Right atrium auricular region (tissue), 2 donors: Measurements from ENCODE around the gene DOCK1. TPM values are rescaled to one million over a fixed set of nuclear protein-coding genes. Genes with fewer than 3 reads are reported as not detected.

Experiments
- DNase-seq: peaks from one replicate; pipeline ENCODE4 v3.0.0-alpha.2; 2019; ENCODE audit warnings: low spot score
- H3K27ac ChIP-seq, 2 donors: fragments of 200-600 bp; sonication (generic); 1 replicate in 1 of 2; 2 replicates in 1 of 2; pipeline ENCODE4 v1.5.1; 2016 to 2019
- H3K27me3 ChIP-seq, 2 donors: fragments of 200-600 bp; sonication (generic); one replicate each; pipeline versions ENCODE4 v1.5.1 to v1.6.0; 2017 to 2019
- H3K36me3 ChIP-seq: fragments of 200-600 bp; sonication (generic); one replicate; pipeline ENCODE4 v1.5.1; 2016
- H3K4me1 ChIP-seq, 2 donors: fragments of 200-600 bp; sonication (generic); one replicate each; pipeline versions ENCODE4 v1.5.1 to v1.6.0; 2017 to 2019
- H3K4me3 ChIP-seq, 2 donors: fragments of 200-600 bp; sonication (generic); 1 replicate in 1 of 2; 2 replicates in 1 of 2; pipeline ENCODE4 v1.5.1; 2017 to 2019; ENCODE audit warnings: mild to moderate bottlenecking in 1 of 2, moderate library complexity in 1 of 2
- H3K9me3 ChIP-seq, 2 donors: fragments of 200-600 bp; sonication (generic); one replicate each; pipeline ENCODE4 v1.5.1; 2019
- CTCF ChIP-seq, 2 donors: fragments of 200-600 bp; sonication (generic); IDR thresholded peaks; one replicate each; pipeline ENCODE4 v1.5.1; 2019; ENCODE audit warnings: antibody characterized with exemption in 2 of 2
- total RNA-seq, 2 donors: library from RNA; depleted of rRNA; stranded (reverse); fragments of >200 nt; gene quantifications; one replicate each; pipeline ENCODE4 v1.1.0, GENCODE V29; 2016

The DOCK1 gene
- total RNA-seq, 2 donors from 2014 or later = 13.0 to 16.8 TPM

- no peaks in the 10 kb centered on the region for H3K27me3 ChIP-seq
- H3K4me3 ChIP-seq = no peak overlapping the region
- DNase-seq = no peak
- no peak for TF ChIP-seq CTCF (IDR thresholded peaks at IDR 0.05)
- H3K27ac ChIP-seq = no peak overlapping the region
- H3K36me3 ChIP-seq = no peaks in the 10 kb centered on the region
- H3K4me1 ChIP-seq = peaks cover 0 to 13% of the 10 kb centered on the region in 2 donors
- H3K9me3 ChIP-seq = no peaks in the 10 kb centered on the region
Observed at GRCh38 chr10:127161482-127161881, 256.3 kb downstream of the DOCK1 start.

GRCh38 chr10:127162841-127163240, 257.6 kb downstream of the DOCK1 start:
- DNase-seq = no peak
- H3K27ac ChIP-seq = no peak overlapping the region
- no peaks in the 10 kb centered on the region for H3K36me3 ChIP-seq
- no peaks in the 10 kb centered on the region for H3K9me3 ChIP-seq
- no peak for TF ChIP-seq CTCF (IDR thresholded peaks at IDR 0.05)
- peaks cover 0 to 1% of the 10 kb centered on the region in 2 donors for H3K4me1 ChIP-seq
- no peaks in the 10 kb centered on the region for H3K27me3 ChIP-seq
- no peak overlapping the region for H3K4me3 ChIP-seq

- Histone ChIP-seq H3K4me3 (no peak overlapping the region), H3K4me1 (no peaks in the 10 kb centered on the region), H3K36me3 (no peaks in the 10 kb centered on the region), H3K9me3 (no peaks in the 10 kb centered on the region), H3K27ac (no peak overlapping the region), H3K27me3 (no peaks in the 10 kb centered on the region)
- no peak for TF ChIP-seq CTCF (IDR thresholded peaks at IDR 0.05)
- DNase-seq = no peak
Observed at GRCh38 chr10:127168261-127168660, 263.0 kb downstream of the DOCK1 start.

GRCh38 chr10:127174866-127175265, 269.6 kb downstream of the DOCK1 start:
- H3K36me3 ChIP-seq = no peaks in the 10 kb centered on the region
- DNase-seq = no peak

GRCh38 chr10:127175357-127176110, 270.3 kb downstream of the DOCK1 start:
- Histone ChIP-seq H3K36me3 (no peaks in the 10 kb centered on the region), H3K9me3 (no peaks in the 10 kb centered on the region), H3K27me3 (no peaks in the 10 kb centered on the region), H3K4me3 (no peak overlapping the region), H3K4me1 (no peaks in the 10 kb centered on the region), H3K27ac (no peak overlapping the region)
- no peak for DNase-seq
- TF ChIP-seq CTCF (IDR thresholded peaks at IDR 0.05) = no peak

More at GRCh38 chr10:127174866-127175265, 269.6 kb downstream of the DOCK1 start:
- H3K27ac ChIP-seq = no peak overlapping the region
- TF ChIP-seq CTCF (IDR thresholded peaks at IDR 0.05) = no peak
- H3K27me3 ChIP-seq = no peaks in the 10 kb centered on the region
- no peak overlapping the region for H3K4me3 ChIP-seq
- no peaks in the 10 kb centered on the region for H3K9me3 ChIP-seq
- H3K4me1 ChIP-seq = no peaks in the 10 kb centered on the region

GRCh38 chr10:127176649-127177048, 271.4 kb downstream of the DOCK1 start:
- Histone ChIP-seq H3K4me3 (no peak overlapping the region), H3K27me3 (no peaks in the 10 kb centered on the region), H3K27ac (no peak overlapping the region), H3K9me3 (no peaks in the 10 kb centered on the region), H3K36me3 (no peaks in the 10 kb centered on the region), H3K4me1 (no peaks in the 10 kb centered on the region)
- no peak for DNase-seq
- TF ChIP-seq CTCF (IDR thresholded peaks at IDR 0.05) = no peak
